Cardiac muscle cell (in vitro differentiated cells and primary cell): ENCODE data around the gene LRGUK. TPM values are rescaled to one million over a fixed set of nuclear protein-coding genes. Genes with fewer than 3 reads are reported as not detected.

Source experiments
- DNase-seq, 2 donors: peaks; one replicate each; pipeline versions ENCODE4 v3.0.0 to v3.0.0-alpha.2; 2010 to 2017; ENCODE audit warnings: low read depth in 1 of 2, low spot score in 1 of 2
- H3K27ac ChIP-seq: fragments of 200-600 bp; sonication (generic); 2 replicates; pipeline ENCODE4 v1.5.1; 2016
- H3K27me3 ChIP-seq: fragments of 200-600 bp; sonication (generic); 2 replicates; pipeline ENCODE4 v1.6.0; 2016; ENCODE audit warnings: control low read depth
- H3K36me3 ChIP-seq: fragments of 200-600 bp; sonication (generic); 2 replicates; pipeline ENCODE4 v1.5.1; 2016; ENCODE audit warnings: control low read depth
- H3K4me1 ChIP-seq: fragments of 200-600 bp; sonication (generic); 2 replicates; pipeline ENCODE4 v1.8.1; 2017; ENCODE audit warnings: low read depth, mild to moderate bottlenecking, mixed run types
- H3K4me3 ChIP-seq: fragments of 200-600 bp; sonication (generic); 2 replicates; pipeline ENCODE4 v1.5.1; 2016; ENCODE audit warnings: mild to moderate bottlenecking
- H3K9me3 ChIP-seq: fragments of 200-600 bp; sonication (generic); 2 replicates; pipeline ENCODE4 v1.5.1; 2017; ENCODE audit warnings: low read depth, mild to moderate bottlenecking, control low read depth
- CTCF ChIP-seq: IDR thresholded peaks from 2 replicates; pipeline ENCODE4 v1.5.1; 2012; ENCODE audit warnings: low read depth, mild to moderate bottlenecking, low read length
- polyA plus RNA-seq: library from polyadenylated mRNA; unstranded; fragments of >200 nt; fragmentation: Nextera tagmentation; extraction: Ambion mirVana; gene quantifications from 2 replicates; pipeline ENCODE4 v1.2.1, GENCODE V29; 2016
- total RNA-seq: library from RNA; depleted of rRNA; stranded (reverse); fragments of >200 nt; gene quantifications from 2 replicates; pipeline ENCODE4 v1.2.3, GENCODE V29; 2016

LRGUK gene
- total and polyA plus RNA-seq, 2 experiments from 2014 or later, result 0.36 TPM; not detected in 1

DNA sequence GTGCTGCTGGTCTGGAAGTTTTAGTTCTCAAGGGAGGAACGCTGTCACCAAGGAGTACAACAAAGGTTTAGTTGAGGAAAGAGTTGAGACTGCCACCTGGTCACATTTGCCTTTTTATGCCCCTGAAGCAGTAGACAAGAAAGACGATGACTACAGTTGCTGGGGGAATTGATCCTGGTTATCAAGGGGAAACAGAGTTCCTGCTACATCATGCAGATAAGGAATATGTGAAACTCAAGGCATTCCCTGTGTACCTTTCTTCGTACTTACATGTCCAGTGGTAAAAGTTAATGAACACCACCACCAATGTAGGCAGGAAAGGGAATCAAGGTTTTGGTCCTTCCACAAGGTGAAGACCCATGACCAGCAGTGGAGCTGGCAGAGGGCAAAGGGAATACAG lies 157.8 kb downstream of the LRGUK start:
- Histone ChIP-seq H3K4me1 (no peaks in the 10 kb centered on the region), H3K36me3 (no peaks in the 10 kb centered on the region), H3K4me3 (no peak overlapping the region), H3K9me3 (no peaks in the 10 kb centered on the region), H3K27ac (no peak overlapping the region), H3K27me3 (no peaks in the 10 kb centered on the region)
- no peak for DNase-seq
- TF ChIP-seq CTCF, result no peak

DNA sequence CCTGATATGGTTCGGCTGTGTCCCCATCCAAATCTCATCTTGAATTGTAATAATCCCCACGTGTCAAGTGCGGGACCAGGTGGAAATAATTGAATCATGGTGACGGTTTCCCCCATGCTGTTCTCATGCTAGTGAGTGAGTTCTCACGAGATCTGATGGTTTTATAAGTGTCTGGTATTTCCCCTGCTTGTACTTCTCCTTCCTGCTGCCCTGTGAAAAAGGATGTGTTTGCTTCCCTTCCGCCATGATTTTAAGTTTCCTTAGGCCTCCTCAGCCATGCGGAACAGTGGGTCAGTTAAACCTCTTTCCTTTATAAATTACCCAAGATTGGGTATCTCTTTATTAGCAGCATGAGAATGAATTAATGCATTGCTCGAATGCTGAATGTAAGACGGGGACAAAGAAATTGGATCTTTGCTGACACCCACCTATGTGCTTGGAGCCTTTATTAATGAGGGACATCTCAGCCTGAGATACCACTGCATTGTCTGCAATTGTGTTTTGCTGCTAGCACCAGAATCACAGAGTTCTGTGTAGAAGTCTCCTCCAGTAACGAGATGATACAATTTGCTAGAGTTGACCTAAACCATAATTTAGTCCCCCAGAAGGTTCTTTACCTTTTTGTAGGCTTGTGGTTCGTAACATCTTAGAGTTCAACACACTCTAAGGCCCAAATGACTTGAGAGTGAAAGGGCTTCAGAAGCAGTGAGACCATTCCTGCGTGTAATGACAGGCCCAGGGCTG lies 160.9 kb downstream of the LRGUK start:
- no peaks in the 10 kb centered on the region for H3K36me3 ChIP-seq
- no peak for DNase-seq
- no peak for TF ChIP-seq CTCF

DNA sequence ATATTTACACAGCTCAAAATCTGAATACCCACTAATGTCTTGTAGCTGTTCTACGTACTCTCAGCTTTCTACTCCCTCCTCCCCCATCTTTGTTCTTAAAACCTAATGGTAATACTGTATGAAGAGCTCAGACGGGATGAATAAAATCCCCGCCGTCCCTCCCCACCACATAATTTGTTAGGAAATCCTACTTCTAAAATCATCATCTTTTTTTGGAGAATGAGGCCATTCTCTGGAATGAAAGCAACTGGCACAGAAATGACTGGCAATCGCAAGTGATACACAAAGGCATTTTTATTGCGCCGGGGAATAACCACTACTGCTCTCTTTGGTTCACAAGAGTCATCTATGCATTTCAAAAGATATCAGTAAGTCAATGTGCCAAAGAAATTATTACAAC lies 162.3 kb downstream of the LRGUK start:
- no peak for DNase-seq
- H3K4me1 ChIP-seq, result no peaks in the 10 kb centered on the region
- H3K9me3 ChIP-seq, result no peaks in the 10 kb centered on the region
- no peak for TF ChIP-seq CTCF
- H3K36me3 ChIP-seq, result peaks cover 3% of the 10 kb centered on the region
- no peaks in the 10 kb centered on the region for H3K27me3 ChIP-seq
- no peak overlapping the region for H3K4me3 ChIP-seq
- H3K27ac ChIP-seq, result no peak overlapping the region

More for the DNA sequence above, 160.9 kb downstream of the LRGUK start:
- H3K4me1 ChIP-seq, result no peaks in the 10 kb centered on the region
- H3K27ac ChIP-seq, result no peak overlapping the region
- no peaks in the 10 kb centered on the region for H3K9me3 ChIP-seq
- H3K27me3 ChIP-seq, result no peaks in the 10 kb centered on the region
- no peak overlapping the region for H3K4me3 ChIP-seq

DNA sequence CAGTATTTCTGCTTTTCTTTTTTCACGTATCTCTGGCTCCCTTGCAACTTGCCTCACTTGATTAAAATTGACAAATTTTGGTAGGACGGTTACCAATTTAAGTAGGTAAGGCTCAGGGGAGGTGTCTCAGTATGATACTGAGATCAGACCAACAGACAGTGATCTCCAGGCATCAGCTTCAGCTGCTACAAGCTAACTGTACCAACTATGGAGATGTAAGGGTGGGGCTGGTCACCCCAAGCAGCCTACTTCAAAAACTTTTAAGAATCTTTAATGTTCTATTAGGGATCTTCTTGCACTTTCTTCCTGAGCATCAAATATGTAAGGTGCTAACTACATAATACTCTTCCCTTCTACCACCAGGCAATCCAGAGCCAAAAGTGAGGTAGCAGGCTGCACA lies 162.7 kb downstream of the LRGUK start:
- Histone ChIP-seq H3K36me3 (peaks cover 7% of the 10 kb centered on the region), H3K4me1 (no peaks in the 10 kb centered on the region), H3K4me3 (no peak overlapping the region), H3K27ac (no peak overlapping the region), H3K9me3 (no peaks in the 10 kb centered on the region), H3K27me3 (no peaks in the 10 kb centered on the region)
- DNase-seq, result no peak
- TF ChIP-seq CTCF, result no peak

DNA sequence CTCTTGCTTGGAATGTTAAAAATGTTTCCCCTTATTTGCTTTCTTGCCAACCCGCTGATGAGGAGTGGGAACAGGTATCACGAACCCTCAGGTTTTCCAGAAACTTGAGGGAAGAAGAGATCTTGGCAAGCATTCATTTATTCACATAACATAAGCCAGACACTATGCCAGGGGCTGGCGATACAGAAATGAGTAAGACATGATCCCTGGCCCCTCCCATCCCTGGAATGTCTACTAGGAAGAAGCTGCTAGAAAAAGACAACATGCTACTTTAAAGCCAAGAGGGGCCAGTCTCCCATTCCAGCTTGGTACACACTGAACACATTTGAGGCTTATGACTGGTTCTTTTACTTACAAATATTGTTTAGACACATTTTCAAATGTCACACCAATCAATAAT lies 163.1 kb downstream of the LRGUK start:
- Histone ChIP-seq H3K4me3 (no peak overlapping the region), H3K9me3 (no peaks in the 10 kb centered on the region), H3K27me3 (no peaks in the 10 kb centered on the region), H3K36me3 (peaks cover 12% of the 10 kb centered on the region), H3K27ac (no peak overlapping the region), H3K4me1 (no peaks in the 10 kb centered on the region)
- DNase-seq, result peak in 1 of 2 donors; percentile 25
- TF ChIP-seq CTCF, result no peak
